CD4-positive, alpha-beta memory T cell (primary cell): Measurements from ENCODE around the gene ALDH3A2. TPM values are rescaled to one million over a fixed set of nuclear protein-coding genes. Genes with fewer than 3 reads are reported as not detected.

Source experiments
- polyA plus RNA-seq, 2 donors: library from polyadenylated mRNA; unstranded; fragments of 300-500 nt; fragmentation: Illumina TruSeq; gene quantifications; one replicate each; pipeline ENCODE4 v1.2.3, GENCODE V29; 2021
- total RNA-seq, 2 experiments: library from RNA; stranded (reverse); gene quantifications; one replicate each; pipeline ENCODE4 v1.2.3, GENCODE V29; 2021

Gene ALDH3A2
- total and polyA plus RNA-seq, 4 experiments from 2014 or later: 19.7 to 52.5 (median 35.0) TPM

Other genes with a start within 250 kb of the ALDH3A2 start
- 1 to 10 TPM in 1 of 2 experiments, under 1 TPM in 1; 0.87 to 1.6 TPM for gene RNF112, start 237.5 kb upstream of the ALDH3A2 start, total RNA-seq
- gene RNF112, start 237.5 kb upstream of the ALDH3A2 start, polyA plus RNA-seq: under 1 TPM in 1 of 2 donors, not detected in 1; 0.06 TPM
- gene SLC47A1, start 114.9 kb upstream of the ALDH3A2 start, total RNA-seq: under 1 TPM in 1 of 2 experiments, not detected in 1; 0.25 TPM
- not detected for gene SLC47A1, start 114.9 kb upstream of the ALDH3A2 start, polyA plus RNA-seq
- not detected for gene SLC47A2, start 67.8 kb downstream of the ALDH3A2 start, total RNA-seq
- gene SLC47A2, start 67.8 kb downstream of the ALDH3A2 start, polyA plus RNA-seq: not detected
- not detected for gene ALDH3A1, start 99.5 kb downstream of the ALDH3A2 start, total RNA-seq
- gene ALDH3A1, start 99.5 kb downstream of the ALDH3A2 start, polyA plus RNA-seq: not detected
- 10 to 100 TPM in 1 of 2 experiments, 1 to 10 TPM in 1; 10.0 to 14.5 TPM for gene ULK2, start 219.2 kb downstream of the ALDH3A2 start, total RNA-seq
- gene ULK2, start 219.2 kb downstream of the ALDH3A2 start, polyA plus RNA-seq: 10 to 100 TPM in 1 of 2 donors, 1 to 10 TPM in 1; 5.2 to 13.2 TPM